IPS DF 19.7 (cell line): Measurements from ENCODE around the gene NUTF2.

Experiments
- DNase-seq: peaks from one replicate; pipeline ENCODE4 v3.0.0-alpha.2; 2013; ENCODE audit warnings: low read depth, low spot score

Gene NUTF2

GRCh38 chr16:67837811-67838210, 8.9 kb upstream of the NUTF2 start:
- no peak for DNase-seq

- no peak for DNase-seq
Measured at GRCh38 chr16:67841198-67841815, 5.4 kb upstream of the NUTF2 start.

DNA sequence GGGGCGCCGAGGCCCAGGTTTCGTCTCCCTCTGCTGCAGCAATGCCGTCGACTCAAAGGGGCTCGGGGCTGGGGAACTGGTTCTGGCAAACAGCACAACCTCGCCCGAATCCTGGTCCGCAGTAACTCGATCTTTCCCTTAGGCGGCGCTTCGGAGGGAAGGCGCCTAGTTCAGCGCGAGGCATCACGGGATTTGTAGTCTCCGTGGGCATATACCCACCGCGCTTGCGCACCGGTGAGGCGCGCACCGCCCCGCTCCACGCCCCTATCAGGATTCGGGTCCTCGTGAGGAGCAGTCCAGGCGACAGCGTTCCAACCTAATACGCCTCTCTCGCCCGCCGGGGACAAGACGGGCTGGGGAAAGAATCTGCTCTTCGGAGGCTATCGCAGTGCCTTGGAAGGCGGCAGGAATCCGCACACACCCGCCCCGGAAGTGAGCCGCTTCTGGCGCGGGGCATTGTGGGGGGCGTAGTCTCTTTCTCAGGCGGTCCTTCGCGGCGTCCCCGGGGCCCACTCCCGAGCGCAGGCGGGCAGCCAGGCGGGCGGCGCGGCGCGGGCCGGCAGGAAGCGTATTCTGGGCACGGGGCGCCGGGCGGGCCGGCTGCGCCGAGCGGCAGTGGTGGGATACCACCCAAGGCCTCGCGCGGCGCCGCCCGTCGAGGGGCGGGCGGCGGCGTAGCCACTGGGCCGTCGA, 4.8 kb upstream of the NUTF2 start, which contains the start of gene THAP11:
Gene THAP11 (plus strand): TSS at position 505 of the 693 bp plus-strand sequence. CDS start 235 bp downstream, outside the sequence.
- no peak for DNase-seq

GRCh38 chr16:67842509-67843342, 4.0 kb upstream of the NUTF2 start:
- DNase-seq, result no peak

- DNase-seq, result no peak
Measured at GRCh38 chr16:67843343-67843765, 3.4 kb upstream of the NUTF2 start.

- DNase-seq, result no peak
Measured at GRCh38 chr16:67844497-67844896, 2.2 kb upstream of the NUTF2 start.

GRCh38 chr16:67845291-67846062, 1.3 kb upstream of the NUTF2 start:
- DNase-seq, result no peak

GRCh38 chr16:67846063-67846319, 742 bp upstream of the NUTF2 start:
- no peak for DNase-seq

DNA sequence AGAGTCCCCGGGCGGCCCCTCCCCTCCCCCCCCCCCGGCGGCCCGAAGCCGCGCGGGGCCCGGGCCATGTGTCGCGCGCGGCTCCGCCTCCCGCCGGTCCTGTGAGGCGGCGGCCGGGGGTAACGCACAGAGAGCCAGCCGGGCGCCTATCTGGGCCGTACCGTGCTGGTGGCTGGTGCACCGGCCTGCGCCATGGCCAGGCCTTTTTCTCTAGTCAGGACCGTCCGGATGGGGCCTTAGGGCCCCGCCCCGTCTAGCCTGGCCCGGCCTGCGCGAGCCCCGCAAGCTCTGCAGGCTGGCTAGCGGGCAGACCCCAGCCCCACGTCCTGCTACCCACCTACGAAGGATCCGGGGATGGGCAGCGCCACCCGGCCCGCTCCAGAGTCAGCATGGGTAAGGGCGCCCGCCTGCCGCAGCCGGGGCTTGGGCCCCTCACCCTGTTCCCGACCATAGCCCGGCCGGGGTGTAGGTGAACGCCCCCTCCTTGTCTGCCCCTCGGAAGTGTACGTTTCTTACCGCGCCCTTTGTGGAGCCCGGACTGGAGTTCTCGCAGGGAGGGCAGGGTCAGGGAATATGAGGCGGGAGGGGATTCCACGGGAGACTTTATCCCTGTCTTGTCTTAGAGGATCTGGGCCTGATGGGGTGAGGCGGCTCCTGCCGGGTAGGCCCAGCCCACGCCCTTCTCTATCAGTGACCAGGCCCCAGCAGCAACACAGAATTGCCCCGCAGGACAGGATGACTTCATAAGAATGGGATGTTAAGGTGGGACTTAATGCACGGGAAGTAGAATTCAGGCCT, 530 bp downstream of the NUTF2 start, which contains the start of gene CENPT:
Gene CENPT (minus strand): TSS at position 630 of the 798 bp plus-strand sequence. CDS start 13,834 bp downstream, outside the sequence.
- DNase-seq, result no peak

DNA sequence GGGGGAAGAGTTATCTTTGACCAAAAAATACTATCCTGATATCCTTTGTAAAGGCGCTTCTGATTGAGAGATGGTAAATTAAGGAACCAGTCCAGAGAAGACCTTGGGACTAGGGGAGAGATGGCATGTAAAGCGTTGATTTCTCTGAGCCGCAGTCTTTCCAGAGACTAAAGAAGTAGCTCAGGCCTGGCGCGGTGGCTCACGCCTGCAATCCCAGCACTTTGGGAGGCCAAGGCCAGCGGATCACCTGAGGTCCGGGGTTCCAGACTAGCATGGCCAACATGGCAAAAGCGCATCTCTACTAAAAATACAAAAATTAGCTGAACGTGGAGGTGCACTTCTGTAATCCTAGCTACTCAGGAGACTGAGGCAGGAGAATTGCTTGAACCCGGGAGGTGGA, 1.4 kb downstream of the NUTF2 start:
- DNase-seq, result no peak

- no peak for DNase-seq
Measured at GRCh38 chr16:67853670-67854069, 6.9 kb downstream of the NUTF2 start.

GRCh38 chr16:67855789-67856188, 9.1 kb downstream of the NUTF2 start:
- DNase-seq, result no peak

GRCh38 chr16:67856927-67857546, 10.3 kb downstream of the NUTF2 start:
- no peak for DNase-seq

- DNase-seq, result no peak
Measured at GRCh38 chr16:67857547-67858233, 11.0 kb downstream of the NUTF2 start.

DNA sequence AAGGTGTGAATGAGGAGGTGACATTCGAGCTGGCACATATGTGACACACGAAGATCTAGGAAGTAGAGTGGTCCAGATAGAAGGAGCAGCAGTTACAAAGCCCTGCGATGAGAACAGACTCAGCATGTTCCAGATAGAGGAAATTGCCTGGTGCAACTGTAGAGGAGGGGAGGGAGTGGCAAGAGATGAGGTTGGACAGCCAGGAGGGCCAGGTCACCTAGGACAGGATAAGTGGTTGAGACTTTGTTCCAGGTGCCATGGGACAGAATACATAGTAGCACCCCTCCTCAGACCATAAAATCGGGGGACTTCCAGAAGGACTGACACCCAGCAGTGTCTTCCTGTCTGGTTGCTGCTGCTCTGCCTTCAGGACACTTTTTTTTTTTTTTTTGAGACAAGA, 11.8 kb downstream of the NUTF2 start:
- DNase-seq, result no peak

DNA sequence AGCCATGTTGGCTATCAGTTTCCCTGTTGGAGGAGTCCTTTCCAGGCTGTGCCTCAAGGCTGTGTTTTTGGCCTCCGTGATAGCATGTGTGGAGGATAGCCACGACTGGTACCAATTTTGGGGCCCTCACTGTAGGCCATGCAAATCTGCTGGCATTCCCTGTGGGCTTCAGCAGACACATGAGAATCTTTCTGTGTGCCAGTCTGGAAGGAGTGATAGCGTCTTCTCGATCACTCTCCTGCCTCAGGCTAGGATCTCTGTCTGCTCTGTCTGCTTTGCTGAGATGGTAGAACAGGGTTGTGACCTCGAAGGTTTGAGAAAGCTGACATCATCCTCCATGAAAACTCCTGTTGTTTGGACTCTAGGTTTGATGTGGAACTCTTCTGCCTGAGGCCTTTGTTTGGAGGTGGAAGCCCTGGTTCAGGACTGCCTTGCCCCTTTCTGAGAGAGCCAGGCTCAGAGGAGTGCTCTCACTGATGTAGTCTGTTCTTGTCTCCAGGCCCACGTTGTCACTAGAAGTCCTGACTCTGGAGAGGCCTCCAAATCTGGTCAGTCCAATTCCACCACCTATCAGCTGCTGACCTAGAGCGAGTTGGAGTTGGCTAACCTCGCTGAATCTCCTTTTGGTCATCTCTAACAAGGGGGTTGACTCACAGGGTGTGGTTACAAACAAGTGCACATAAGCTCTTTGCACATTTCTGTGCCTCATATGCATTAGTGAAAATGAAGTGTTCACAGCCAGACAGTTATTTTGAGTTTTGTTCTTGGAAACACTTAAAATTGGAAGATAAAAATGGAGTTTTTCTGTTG, 14.1 kb downstream of the NUTF2 start:
- DNase-seq, result no peak

GRCh38 chr16:67861877-67862276, 15.1 kb downstream of the NUTF2 start:
- no peak for DNase-seq

DNA sequence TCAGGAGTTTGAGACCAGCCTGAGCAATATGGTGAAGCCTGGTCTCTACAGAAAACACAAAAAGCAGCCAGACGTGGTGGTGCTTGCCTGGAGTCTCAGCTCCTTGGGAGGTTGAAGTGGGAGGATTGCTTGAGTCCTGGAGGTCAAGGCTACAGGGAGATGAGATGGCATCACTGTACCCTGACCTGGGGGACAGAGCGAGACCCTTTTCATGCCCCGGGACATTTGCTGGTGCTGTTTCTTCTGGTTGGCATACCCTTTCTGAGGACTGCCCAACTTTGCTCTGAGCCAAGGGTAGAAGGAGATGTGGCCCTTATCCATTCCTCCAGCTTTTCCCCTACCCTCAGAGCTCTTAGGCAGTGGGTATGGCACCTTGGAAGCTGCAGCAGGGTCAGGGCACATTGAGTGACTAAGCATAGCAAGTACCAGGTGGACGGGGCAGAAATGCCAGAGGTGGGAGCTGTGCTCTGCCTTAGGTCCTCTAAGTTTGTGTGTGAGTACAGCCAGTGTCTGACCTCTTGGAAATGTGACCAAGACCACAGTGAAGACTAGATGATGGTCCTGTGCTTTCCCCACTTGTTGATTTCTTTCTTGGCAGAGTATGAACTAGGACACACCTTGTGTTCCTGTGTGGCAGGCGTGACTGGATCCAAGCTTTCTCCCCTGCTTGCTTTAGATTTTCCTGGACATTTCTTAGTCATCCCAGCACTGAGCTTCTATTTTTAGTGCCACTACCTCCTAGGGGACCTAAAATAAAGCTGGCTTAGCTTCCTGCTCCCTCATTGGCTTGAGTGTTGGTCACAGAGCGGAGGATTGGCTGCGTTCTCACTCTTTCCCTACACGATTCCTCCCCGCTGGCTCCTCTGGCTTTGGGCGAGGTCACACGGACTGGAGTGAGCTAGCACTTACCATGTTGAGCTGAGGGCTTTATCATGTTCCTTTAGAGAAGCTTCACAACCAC, 16.2 kb downstream of the NUTF2 start:
- no peak for DNase-seq
